Neutrophil (primary cell): ENCODE data around the gene AQP6.

Experiments used
- H3K27ac ChIP-seq: fragments of 200-600 bp; sonication (generic); 2 replicates; pipeline ENCODE4 v1.5.1; 2016; ENCODE audit warnings: mild to moderate bottlenecking, moderate library complexity
- H3K27me3 ChIP-seq: fragments of 200-600 bp; sonication (generic); 2 replicates; pipeline ENCODE4 v1.6.0; 2016; ENCODE audit warnings: mild to moderate bottlenecking
- H3K36me3 ChIP-seq: fragments of 200-600 bp; sonication (generic); 2 replicates; pipeline ENCODE4 v1.5.1; 2017
- H3K4me1 ChIP-seq, 2 experiments: fragments of 200-600 bp in 1 of 2; sonication (generic) in 1 of 2; 1 replicate in 1 of 2; 2 replicates in 1 of 2; pipeline versions ENCODE4 v1.5.1 to v1.6.1; 2013 to 2016; ENCODE audit warnings: low read depth in 1 of 2, low read length in 1 of 2, mild to moderate bottlenecking in 1 of 2, moderate library complexity in 1 of 2; ENCODE audit not compliant: control insufficient read depth in 1 of 2, insufficient read depth in 1 of 2
- H3K4me3 ChIP-seq, 2 experiments: fragments of 200-600 bp in 1 of 2; sonication (generic) in 1 of 2; 1 replicate in 1 of 2; 2 replicates in 1 of 2; pipeline ENCODE4 v1.5.1; 2013 to 2016; ENCODE audit warnings: low read depth in 1 of 2, low read length in 1 of 2, mild to moderate bottlenecking in 1 of 2, moderate library complexity in 1 of 2
- H3K9me3 ChIP-seq: fragments of 200-600 bp; sonication (generic); 2 replicates; pipeline ENCODE4 v1.5.1; 2016
- TF ChIP-seq, protein P1 (sequence below): fragments of 200-600 bp; sonication (generic); IDR thresholded peaks from 2 replicates; pipeline ENCODE4 v1.5.1; 2016; ENCODE audit warnings: antibody characterized with exemption

AQP6 gene

DNA sequence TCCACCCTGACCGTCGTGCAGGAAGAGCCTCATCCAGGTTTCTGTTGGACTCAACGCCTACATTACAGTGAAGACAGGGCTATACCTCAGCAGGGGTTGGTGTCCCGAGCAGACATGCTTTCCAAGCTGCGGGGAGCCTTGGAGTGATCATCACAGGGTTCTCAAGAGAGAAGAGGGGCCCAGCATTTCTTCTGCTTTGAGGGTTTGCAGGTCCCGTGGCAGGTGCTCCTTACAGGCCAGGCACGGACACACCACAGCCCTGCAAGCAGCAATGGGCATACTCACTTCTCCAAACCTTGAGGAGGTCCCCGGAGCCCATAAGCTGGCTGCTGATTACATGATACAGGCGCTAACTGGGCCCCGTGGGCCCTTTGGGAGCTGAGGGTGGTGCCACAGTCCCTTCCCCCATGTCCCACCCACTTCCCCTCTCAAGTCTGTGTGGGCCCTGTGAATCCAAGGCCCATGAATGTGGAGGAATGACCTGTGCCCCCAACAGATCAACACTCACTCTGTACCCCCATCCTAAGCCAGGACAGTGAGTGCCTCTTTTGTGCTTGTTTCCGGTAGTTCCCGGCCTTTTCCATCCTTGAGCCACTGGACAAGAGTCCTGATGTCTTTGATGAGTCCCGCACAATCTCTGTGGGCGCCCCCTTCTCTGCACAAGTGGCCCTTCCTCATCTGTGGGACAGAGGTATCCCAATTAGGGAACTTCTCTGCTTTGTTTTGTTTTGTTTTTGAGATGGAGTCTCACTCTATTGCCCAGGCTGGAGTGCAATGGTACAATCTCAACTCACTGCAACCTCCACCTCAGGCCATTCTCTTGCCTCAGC lies 21.1 kb upstream of the AQP6 start:
- H3K27ac ChIP-seq: no peak overlapping the region
- H3K36me3 ChIP-seq: no peaks in the 10 kb centered on the region
- TF ChIP-seq, protein P1, sequence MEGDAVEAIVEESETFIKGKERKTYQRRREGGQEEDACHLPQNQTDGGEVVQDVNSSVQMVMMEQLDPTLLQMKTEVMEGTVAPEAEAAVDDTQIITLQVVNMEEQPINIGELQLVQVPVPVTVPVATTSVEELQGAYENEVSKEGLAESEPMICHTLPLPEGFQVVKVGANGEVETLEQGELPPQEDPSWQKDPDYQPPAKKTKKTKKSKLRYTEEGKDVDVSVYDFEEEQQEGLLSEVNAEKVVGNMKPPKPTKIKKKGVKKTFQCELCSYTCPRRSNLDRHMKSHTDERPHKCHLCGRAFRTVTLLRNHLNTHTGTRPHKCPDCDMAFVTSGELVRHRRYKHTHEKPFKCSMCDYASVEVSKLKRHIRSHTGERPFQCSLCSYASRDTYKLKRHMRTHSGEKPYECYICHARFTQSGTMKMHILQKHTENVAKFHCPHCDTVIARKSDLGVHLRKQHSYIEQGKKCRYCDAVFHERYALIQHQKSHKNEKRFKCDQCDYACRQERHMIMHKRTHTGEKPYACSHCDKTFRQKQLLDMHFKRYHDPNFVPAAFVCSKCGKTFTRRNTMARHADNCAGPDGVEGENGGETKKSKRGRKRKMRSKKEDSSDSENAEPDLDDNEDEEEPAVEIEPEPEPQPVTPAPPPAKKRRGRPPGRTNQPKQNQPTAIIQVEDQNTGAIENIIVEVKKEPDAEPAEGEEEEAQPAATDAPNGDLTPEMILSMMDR: no peak
- H3K9me3 ChIP-seq: no peaks in the 10 kb centered on the region
- H3K4me1 ChIP-seq: peaks cover 15 to 16% of the 10 kb centered on the region in 2 experiments
- no peak overlapping the region for H3K4me3 ChIP-seq
- peaks cover 100% of the 10 kb centered on the region for H3K27me3 ChIP-seq

DNA sequence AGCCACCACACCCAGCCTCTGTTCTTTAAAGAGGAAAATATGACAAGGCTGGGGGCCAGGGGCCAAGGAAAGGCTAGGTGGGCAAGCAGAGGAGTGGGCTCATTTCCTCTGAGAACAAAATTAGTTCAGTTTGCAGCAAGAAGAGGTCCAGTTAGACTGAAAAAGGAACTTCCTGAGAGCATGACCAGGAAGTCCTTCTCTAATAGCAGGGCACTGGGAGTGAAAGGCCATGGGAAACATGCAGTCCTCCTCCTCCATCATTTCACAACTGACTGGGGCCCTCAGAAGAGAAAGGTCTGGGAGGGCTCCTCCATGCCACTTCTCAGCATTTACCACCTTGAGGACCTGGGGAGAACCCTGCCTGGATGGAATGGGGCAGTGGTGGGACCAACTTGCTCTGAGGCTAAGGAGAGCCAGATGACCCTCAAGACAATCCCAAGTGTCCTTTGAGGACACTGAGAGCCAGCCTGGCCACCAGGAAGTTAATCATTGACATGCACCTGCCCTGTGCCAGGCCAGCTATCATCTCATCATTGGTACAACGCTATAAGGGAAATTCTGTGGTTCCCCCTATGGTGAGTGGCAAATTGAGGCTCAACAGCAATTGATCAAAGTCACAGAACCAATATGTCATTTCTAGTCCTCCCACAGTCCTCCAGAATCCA lies 20.2 kb upstream of the AQP6 start:
- Histone ChIP-seq H3K36me3 (no peaks in the 10 kb centered on the region), H3K27me3 (peaks cover 100% of the 10 kb centered on the region), H3K27ac (no peak overlapping the region), H3K9me3 (no peaks in the 10 kb centered on the region), H3K4me1 (peaks cover 17 to 19% of the 10 kb centered on the region in 2 experiments), H3K4me3 (no peak overlapping the region)
- TF ChIP-seq, protein P1: no peak

DNA sequence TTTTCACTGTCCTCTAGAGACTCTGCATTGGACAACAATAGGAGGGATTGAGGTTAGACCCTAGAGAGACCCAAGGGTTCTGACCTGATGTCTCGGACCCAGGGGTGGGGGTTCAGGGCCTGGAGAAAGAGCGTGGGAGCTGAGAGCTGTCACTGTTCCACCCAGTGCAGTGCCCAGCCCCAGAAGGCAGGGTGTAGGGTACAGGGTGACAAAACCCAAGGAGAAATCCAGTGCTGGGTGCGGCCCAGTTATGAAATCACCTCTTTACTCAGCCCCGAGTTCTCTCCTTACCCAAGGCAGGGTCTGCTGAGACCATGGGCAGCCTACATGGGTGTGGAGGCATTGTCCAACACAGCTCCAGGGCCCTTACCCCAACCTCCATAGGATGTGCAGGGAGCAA lies 19.6 kb upstream of the AQP6 start:
- peaks cover 17 to 19% of the 10 kb centered on the region in 2 experiments for H3K4me1 ChIP-seq
- H3K36me3 ChIP-seq: no peaks in the 10 kb centered on the region
- H3K27me3 ChIP-seq: peaks cover 100% of the 10 kb centered on the region
- H3K9me3 ChIP-seq: no peaks in the 10 kb centered on the region
- TF ChIP-seq, protein P1: no peak
- H3K4me3 ChIP-seq: no peak overlapping the region
- H3K27ac ChIP-seq: no peak overlapping the region

DNA sequence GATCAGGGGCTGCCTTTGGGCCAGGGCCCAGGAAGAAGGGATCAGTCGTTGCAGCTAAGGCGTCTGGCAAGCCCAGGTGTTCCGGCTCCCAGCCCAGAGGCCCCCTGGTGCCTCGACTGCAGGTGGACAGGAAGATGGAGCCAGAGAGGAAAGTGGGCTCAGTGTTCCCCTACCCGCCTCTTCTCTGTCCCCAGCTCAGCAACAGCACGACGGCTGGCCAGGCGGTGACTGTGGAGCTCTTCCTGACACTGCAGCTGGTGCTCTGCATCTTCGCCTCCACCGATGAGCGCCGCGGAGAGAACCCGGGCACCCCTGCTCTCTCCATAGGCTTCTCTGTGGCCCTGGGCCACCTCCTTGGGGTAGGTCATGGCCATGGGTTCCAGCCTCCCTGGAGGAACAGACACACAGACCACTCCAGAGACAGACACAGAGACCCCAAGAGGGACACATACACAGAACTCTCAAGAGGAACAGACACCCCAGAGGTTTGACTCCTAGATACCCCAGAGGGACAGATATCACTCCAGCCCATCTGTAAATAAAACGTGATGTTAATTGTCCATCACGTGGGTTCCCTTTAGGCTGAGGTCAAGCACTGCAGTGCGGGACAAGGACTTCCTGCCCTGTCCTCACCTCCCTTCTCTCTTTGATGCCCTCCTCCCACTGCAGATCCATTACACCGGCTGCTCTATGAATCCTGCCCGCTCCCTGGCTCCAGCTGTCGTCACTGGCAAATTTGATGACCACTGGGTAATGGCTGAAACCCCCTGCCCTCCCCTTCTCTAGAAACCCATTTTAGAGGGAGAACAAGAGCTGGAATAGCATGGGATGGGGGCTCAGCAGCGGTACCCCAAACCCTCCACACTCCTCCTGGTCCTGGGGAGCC lies 18.5 kb upstream of the AQP6 start:
- Histone ChIP-seq H3K4me3 (no peak overlapping the region), H3K27ac (no peak overlapping the region), H3K36me3 (no peaks in the 10 kb centered on the region), H3K27me3 (peaks cover 100% of the 10 kb centered on the region), H3K9me3 (no peaks in the 10 kb centered on the region), H3K4me1 (peaks cover 17 to 19% of the 10 kb centered on the region in 2 experiments)
- TF ChIP-seq, protein P1: no peak
